Ovary (tissue), 3 donors: ENCODE measurements around the gene NFYB.

Experiments used
- CTCF ChIP-seq, 3 donors: fragments of 450-650 bp in 2 of 3; fragments of 200-600 bp in 1 of 3; IDR thresholded peaks; one replicate each; pipeline versions ENCODE4 v1.5.1 to v1.8.0; 2016 to 2022; ENCODE audit warnings: antibody characterized with exemption in 3 of 3, mild to moderate bottlenecking in 1 of 3
- POLR2A ChIP-seq: fragments of 450-650 bp; IDR thresholded peaks from one replicate; pipeline ENCODE4 v1.6.1; 2017; ENCODE audit warnings: antibody characterized with exemption, mild to moderate bottlenecking, moderate library complexity
- donor health status: DM: no; HTN: no; CAD: no.

- no peak for TF ChIP-seq POLR2A
- no peak for TF ChIP-seq CTCF (IDR thresholded peaks at IDR 0.05)
These were observed 45.4 kb upstream of the NFYB start for GRCh38 chr12:104183443-104183842.
